K562 (cell line): Measurements from ENCODE around the gene ACADVL. TPM values are rescaled to one million over a fixed set of nuclear protein-coding genes. Genes with fewer than 3 reads are reported as not detected.
A peak's percentile ranks its signal among the peaks of the same experiment; 100 is the strongest.

Source experiments
- ARHGAP35 ChIP-seq: fragments of 450-650 bp; IDR thresholded peaks from 2 replicates; pipeline ENCODE4 v1.6.1; 2018; ENCODE audit not compliant: partially characterized antibody
- ATF4 ChIP-seq: fragments of 450-650 bp; formaldehyde crosslinking; IDR thresholded peaks from 2 replicates; pipeline ENCODE4 v1.4.0; 2022; ENCODE audit warnings: mild to moderate bottlenecking, moderate library complexity
- E2F3 ChIP-seq: fragments of 250-450 bp; sonication (Bioruptor Pico); IDR thresholded peaks from 2 replicates; pipeline ENCODE4 v1.4.0; 2020; ENCODE audit warnings: mild to moderate bottlenecking
- E2F6 ChIP-seq, 2 experiments: IDR thresholded peaks; 2 replicates each; pipeline ENCODE4 v1.6.1; 2011; ENCODE audit warnings: borderline replicate concordance in 1 of 2, control low read depth in 1 of 2, low read depth in 1 of 2, low read length in 1 of 2, mild to moderate bottlenecking in 1 of 2, mixed read lengths in 1 of 2, moderate library complexity in 1 of 2; ENCODE audit not compliant: insufficient read depth in 1 of 2, insufficient read length in 1 of 2, poor library complexity in 1 of 2, severe bottlenecking in 1 of 2; ENCODE audit errors: extremely low read depth in 1 of 2
- HMG20A ChIP-seq: fragments of 450-650 bp; formaldehyde crosslinking; conservative IDR thresholded peaks from 2 replicates; pipeline ENCODE4 v1.4.0; 2020; ENCODE audit warnings: mild to moderate bottlenecking, mixed read lengths
- HOXB6 ChIP-seq: fragments of 250-450 bp; sonication (Bioruptor Pico); IDR thresholded peaks from 2 replicates; pipeline ENCODE4 v1.5.1; 2022; ENCODE audit warnings: mild to moderate bottlenecking, borderline replicate concordance
- ILF3 ChIP-seq: fragments of 450-650 bp; IDR thresholded peaks from 2 replicates; pipeline ENCODE4 v1.6.1; 2018; ENCODE audit warnings: antibody characterized with exemption, mild to moderate bottlenecking, moderate library complexity, borderline replicate concordance
- KLF1 ChIP-seq: fragments of 450-650 bp; IDR thresholded peaks from 2 replicates; pipeline ENCODE4 v1.6.1; 2016; ENCODE audit warnings: missing genetic modification characterization, missing compliant biosample characterization
- KLF13 ChIP-seq: fragments of 450-650 bp; IDR thresholded peaks from 2 replicates; pipeline ENCODE4 v1.6.1; 2016; ENCODE audit warnings: missing genetic modification characterization, low read depth, mild to moderate bottlenecking, missing compliant biosample characterization, moderate library complexity, borderline replicate concordance
- LEF1 ChIP-seq: fragments of 450-650 bp; IDR thresholded peaks from 2 replicates; pipeline ENCODE4 v1.6.1; 2016; ENCODE audit warnings: mild to moderate bottlenecking
- NFIC ChIP-seq: fragments of 450-650 bp; IDR thresholded peaks from 2 replicates; pipeline ENCODE4 v1.6.1; 2017; ENCODE audit warnings: mild to moderate bottlenecking, inconsistent platforms
- SIN3A ChIP-seq, 2 experiments: fragments of 150-350 bp in 1 of 2; IDR thresholded peaks; 2 replicates each; pipeline ENCODE4 v1.6.1; 2011 to 2016; ENCODE audit warnings: borderline replicate concordance in 2 of 2, low read depth in 2 of 2, low read length in 2 of 2, mild to moderate bottlenecking in 2 of 2, moderate library complexity in 2 of 2; ENCODE audit not compliant: control insufficient read depth in 1 of 2
- TCF7L2 ChIP-seq: fragments of 150-350 bp; IDR thresholded peaks from 2 replicates; pipeline ENCODE4 v1.6.1; 2016; ENCODE audit warnings: low read depth, mild to moderate bottlenecking, low read length, moderate library complexity
- THRB ChIP-seq: fragments of 450-650 bp; formaldehyde crosslinking; conservative IDR thresholded peaks from 2 replicates; pipeline ENCODE4 v1.4.0; 2022; ENCODE audit warnings: mild to moderate bottlenecking, missing genetic modification characterization
- ZNF347 ChIP-seq: fragments of 450-650 bp; formaldehyde crosslinking; IDR thresholded peaks from 2 replicates; pipeline ENCODE4 v1.4.0; 2020; ENCODE audit warnings: low read depth, mild to moderate bottlenecking, moderate library complexity
- ZNF639 ChIP-seq, 2 experiments: fragments of 200-800 bp in 1 of 2; sonication (Bioruptor generic) in 1 of 2; sonication (generic) in 1 of 2; formaldehyde crosslinking in 1 of 2; IDR thresholded peaks in 1 of 2; conservative IDR thresholded peaks in 1 of 2; 2 replicates each; pipeline versions ENCODE4 v1.5.0 to v1.6.1; 2016 to 2020; ENCODE audit warnings: missing compliant biosample characterization in 1 of 2, missing genetic modification characterization in 1 of 2, missing genetic modification reagents in 1 of 2
- ZNF740 ChIP-seq, 3 experiments: fragments of 200-800 bp in 1 of 3; sonication (Bioruptor generic) in 1 of 3; sonication (generic) in 1 of 3; formaldehyde crosslinking in 1 of 3; IDR thresholded peaks; 2 replicates each; pipeline versions ENCODE4 v1.6.1 to v1.8.0; 2016 to 2022; ENCODE audit warnings: mild to moderate bottlenecking in 2 of 3, missing compliant biosample characterization in 2 of 3, missing genetic modification characterization in 2 of 3, missing genetic modification reagents in 1 of 3
- polyA plus RNA-seq, 8 experiments: library from polyadenylated mRNA; depleted of rRNA in 4 of 8; stranded (reverse) in 5 of 8; unstranded in 3 of 8; fragments of >200 nt; fragmentation: Nextera tagmentation in 2 of 8; fragmentation: Illumina TruSeq in 1 of 8; extraction: Ambion mirVana in 2 of 8; extraction: Trizol in 1 of 8; gene quantifications; 2 replicates each; pipeline versions ENCODE4 v1.2.1 to v1.2.3, GENCODE V29; 2011 to 2014; ENCODE audit warnings: inconsistent platforms in 1 of 8, missing spikeins in 1 of 8
- total RNA-seq, 7 experiments: library from RNA; depleted of rRNA in 6 of 7; stranded (reverse); fragments of >200 nt in 6 of 7; fragmentation: Illumina TruSeq in 2 of 7; extraction: Trizol in 2 of 7; gene quantifications; 2 replicates each; pipeline versions ENCODE4 v1.2.1 to v1.2.3, GENCODE V29; 2011 to 2021; ENCODE audit warnings: low replicate concordance in 1 of 7

ACADVL gene
- total and polyA plus RNA-seq, 9 of the 15 experiments (the other 6 are each of a cell fraction or from before 2014, with no cell fraction given) = 25.5 to 449 (median 214) TPM

- TF ChIP-seq E2F6 (IDR thresholded peaks at IDR 0.05; ENCODE audit: borderline replicate concordance in 1 of 2, extremely low read depth in 1 of 2, insufficient read depth in 1 of 2, insufficient read length in 1 of 2, low read depth in 1 of 2, low read length in 1 of 2, poor library complexity in 1 of 2, severe bottlenecking in 1 of 2) (peak; percentile 64 to 89), ZNF639 (CRISPR knock-in tag; conservative IDR thresholded peaks at IDR 0.05 in 1 of 2, IDR thresholded peaks at IDR 0.05 in 1 of 2) (peak in 1 of 2 experiments; percentile 97; a peak in 2 of 4 replicates), HOXB6 (CRISPR knock-in tag) (peak; percentile 76; the same call in 1 of the 2 replicates), ZNF740 (CRISPR knock-in tag; IDR thresholded peaks at IDR 0.05) (no peak), ZNF740 (tag; IDR thresholded peaks at IDR 0.05) (0 out of 4 replicates have a peak, but pooled peaks of 1 of the 2 experiments have one; percentile 36), SIN3A (IDR thresholded peaks at IDR 0.05; ENCODE audit: borderline replicate concordance in 2 of 2, control insufficient read depth in 1 of 2, low read depth in 2 of 2, low read length in 2 of 2) (peak in 1 of 2 experiments; percentile 95; a peak in 1 of 4 replicates), ARHGAP35 (no peak), THRB (peak; percentile 97), NFIC (peak; percentile 28; the same call in 1 of the 2 replicates), ATF4 (CRISPR knock-in tag) (0 out of 2 replicates have a peak, but pooled peaks have one; percentile 58), HMG20A (0 out of 2 replicates have a peak, but pooled peaks have one; percentile 12), KLF1 (tag) (no peak), LEF1 (peak; percentile 77), ZNF347 (CRISPR knock-in tag) (no peak), TCF7L2 (no peak), ILF3 (peak; percentile 98), KLF13 (tag) (peak; percentile 88), E2F3 (CRISPR knock-in tag) (0 out of 2 replicates have a peak, but pooled peaks have one; percentile 41)
These were observed 14.6 kb downstream of the ACADVL start, which contains the start of gene DVL2 (continued) for GRCh38 chr17:7234083-7234951.
